Measurements from ENCODE around the gene IMPG1. TPM values are rescaled to one million over a fixed set of nuclear protein-coding genes. Genes with fewer than 3 reads are reported as not detected.
A peak's percentile ranks its signal among the peaks of the same experiment; 100 is the strongest.

IMPG1 gene
- total RNA-seq, 4 donors from 2014 or later = not detected

- Histone ChIP-seq H3K36me3 (no peaks in the 10 kb centered on the region), H3K9me3 (no peaks in the 10 kb centered on the region), H3K27ac (no peak overlapping the region), H3K4me1 (peaks cover under 1% of the 10 kb centered on the region), H3K4me3 (no peak overlapping the region), H3K27me3 (no peaks in the 10 kb centered on the region)
- DNase-seq (ENCODE audit: low spot score in 2 of 2) = no peak
- WGBS = 56% methylated on average over 4 of the region's 4 CpGs
- no peak for TF ChIP-seq CTCF (IDR thresholded peaks at IDR 0.05)
- TF ChIP-seq EP300 (IDR thresholded peaks at IDR 0.05) = no peak
- no peak for TF ChIP-seq POLR2AphosphoS5 (IDR thresholded peaks at IDR 0.05)
Measured at GRCh38 chr6:75940564-75940963, 131.9 kb downstream of the IMPG1 start.

GRCh38 chr6:75937846-75938245 lies 134.6 kb downstream of the IMPG1 start:
- H3K27ac ChIP-seq = no peak overlapping the region
- H3K4me3 ChIP-seq = no peak overlapping the region
- H3K9me3 ChIP-seq = no peaks in the 10 kb centered on the region
- H3K27me3 ChIP-seq = no peaks in the 10 kb centered on the region
- WGBS = 64% methylated on average over 2 of the region's 2 CpGs
- no peak for DNase-seq (ENCODE audit: low spot score in 2 of 2)
- TF ChIP-seq CTCF (IDR thresholded peaks at IDR 0.05) (no peak), POLR2A (IDR thresholded peaks at IDR 0.05) (no peak), EP300 (IDR thresholded peaks at IDR 0.05) (no peak), POLR2AphosphoS5 (IDR thresholded peaks at IDR 0.05) (no peak)
- no peaks in the 10 kb centered on the region for H3K36me3 ChIP-seq
- peaks cover 9% of the 10 kb centered on the region for H3K4me1 ChIP-seq

- Histone ChIP-seq H3K9me3 (no peaks in the 10 kb centered on the region), H3K36me3 (no peaks in the 10 kb centered on the region), H3K4me1 (peaks cover 9% of the 10 kb centered on the region), H3K4me3 (no peak overlapping the region), H3K27me3 (no peaks in the 10 kb centered on the region), H3K27ac (no peak overlapping the region)
- TF ChIP-seq EP300 (IDR thresholded peaks at IDR 0.05) (no peak), CTCF (IDR thresholded peaks at IDR 0.05) (no peak), POLR2AphosphoS5 (IDR thresholded peaks at IDR 0.05) (no peak), POLR2A (IDR thresholded peaks at IDR 0.05) (no peak)
- DNase-seq (ENCODE audit: low spot score in 2 of 2) = no peak
- WGBS = 82% methylated on average over 3 of the region's 3 CpGs
Measured at GRCh38 chr6:75936682-75937081, 135.8 kb downstream of the IMPG1 start.

GRCh38 chr6:75935473-75935793 lies 137.0 kb downstream of the IMPG1 start:
- H3K9me3 ChIP-seq = no peaks in the 10 kb centered on the region
- H3K27me3 ChIP-seq = no peaks in the 10 kb centered on the region
- DNase-seq (ENCODE audit: low spot score in 2 of 2) = no peak
- no peaks in the 10 kb centered on the region for H3K36me3 ChIP-seq
- WGBS = 35% methylated on average over 12 of the region's 12 CpGs
- H3K27ac ChIP-seq = no peak overlapping the region
- peak overlapping the region; percentile 46 for H3K4me3 ChIP-seq
- H3K4me1 ChIP-seq = peaks cover 9% of the 10 kb centered on the region
- TF ChIP-seq POLR2A (IDR thresholded peaks at IDR 0.05) = no peak
- no peak for TF ChIP-seq POLR2AphosphoS5 (IDR thresholded peaks at IDR 0.05)
- no peak for TF ChIP-seq CTCF (IDR thresholded peaks at IDR 0.05)
- no peak for TF ChIP-seq EP300 (IDR thresholded peaks at IDR 0.05)

GRCh38 chr6:75934643-75935472 lies 137.6 kb downstream of the IMPG1 start:
- peak overlapping the region; percentile 46 for H3K4me3 ChIP-seq
- TF ChIP-seq CTCF (IDR thresholded peaks at IDR 0.05) = peak in 1 of 2 donors; percentile 54
- no peak for TF ChIP-seq EP300 (IDR thresholded peaks at IDR 0.05)
- DNase-seq (ENCODE audit: low spot score in 2 of 2) = no peak
- no peaks in the 10 kb centered on the region for H3K27me3 ChIP-seq
- no peak overlapping the region for H3K27ac ChIP-seq
- peaks cover 9% of the 10 kb centered on the region for H3K4me1 ChIP-seq
- H3K36me3 ChIP-seq = no peaks in the 10 kb centered on the region
- no peaks in the 10 kb centered on the region for H3K9me3 ChIP-seq
- 6% methylated on average over 20 of the region's 32 CpGs for WGBS
